Lung (tissue), 12 donors: ENCODE results near the gene CTTN. TPM values are rescaled to one million over a fixed set of nuclear protein-coding genes. Genes with fewer than 3 reads are reported as not detected.

Experiments
- ATAC-seq: fragments of 200-7000 bp; cut with Tn5 transposase; one replicate; pipeline ENCODE4 v1.9.1; 2020; ENCODE audit warnings: moderate number of reproducible peaks; ENCODE audit not compliant: insufficient read depth, low FRiP score
- DNase-seq, 3 donors: peaks; one replicate each; pipeline ENCODE4 v3.0.0-alpha.2; 2013 to 2017
- H3K27ac ChIP-seq, 2 donors: one replicate each; pipeline ENCODE4 v1.5.1; 2013; ENCODE audit warnings: mild to moderate bottlenecking in 2 of 2, moderate library complexity in 2 of 2, control low read depth in 1 of 2, inconsistent platforms in 1 of 2, low read depth in 1 of 2, low read length in 1 of 2
- H3K27me3 ChIP-seq, 3 donors: one replicate each; pipeline ENCODE4 v1.5.1; 2013; ENCODE audit warnings: low read length in 2 of 3; ENCODE audit not compliant: control insufficient read depth in 3 of 3, insufficient read depth in 3 of 3
- H3K36me3 ChIP-seq, 4 donors: one replicate each; pipeline ENCODE4 v1.5.1; 2013; ENCODE audit warnings: low read length in 4 of 4, mild to moderate bottlenecking in 1 of 4, moderate library complexity in 1 of 4; ENCODE audit not compliant: control insufficient read depth in 4 of 4, insufficient read depth in 4 of 4
- H3K4me1 ChIP-seq, 5 donors: one replicate each; pipeline ENCODE4 v1.5.1; 2013; ENCODE audit warnings: low read length in 5 of 5, mild to moderate bottlenecking in 2 of 5, moderate library complexity in 1 of 5; ENCODE audit not compliant: control insufficient read depth in 5 of 5, insufficient read depth in 5 of 5
- H3K4me3 ChIP-seq: one replicate; pipeline ENCODE4 v1.5.1; 2013; ENCODE audit warnings: mild to moderate bottlenecking, control low read depth, moderate library complexity
- H3K9ac ChIP-seq, 2 donors: one replicate each; pipeline ENCODE4 v1.5.1; 2013; ENCODE audit warnings: low read length in 2 of 2, control low read depth in 1 of 2; ENCODE audit not compliant: insufficient read depth in 1 of 2
- H3K9me3 ChIP-seq, 4 donors: one replicate each; pipeline ENCODE4 v1.5.1; 2013; ENCODE audit warnings: low read length in 3 of 4, mild to moderate bottlenecking in 1 of 4, moderate library complexity in 1 of 4; ENCODE audit not compliant: control insufficient read depth in 4 of 4, insufficient read depth in 3 of 4
- WGBS, 2 donors: extraction: QIAGEN DNeasy Blood & Tissue Kit; methylation state at CpG; one replicate each; pipeline ENCODE4 v1.1.7; 2013; 5-methylcytosine and 5-hydroxymethylcytosine counted together
- polyA plus RNA-seq, 2 donors: library from polyadenylated mRNA; stranded (reverse); fragments of 200-250 nt; gene quantifications; one replicate each; pipeline ENCODE4 v1.2.1, GENCODE V29; 2013
- total RNA-seq, 2 donors: library from RNA; depleted of rRNA in 1 of 2; stranded (reverse); fragments of >200 nt in 1 of 2; gene quantifications; one replicate each; pipeline ENCODE4 v1.2.1, GENCODE V29; 2014 to 2021
- TF ChIP-seq, protein P1 (sequence below): IDR thresholded peaks from 2 replicates; pipeline ENCODE4 v1.5.1; 2012; ENCODE audit warnings: mild to moderate bottlenecking; ENCODE audit errors: control extremely low read depth, extremely low read depth
- donor health status: control.
- donor health status: control.
- donor health status: Bipolar disorder and iron deficiency.
- donor health status: healthy.
- donor health status: DM: yes; HTN: yes; CAD: no.

CTTN gene
- total and polyA plus RNA-seq, 4 donors: 89.8 to 235 (median 154) TPM

GRCh38 chr11:70411713-70412452 lies 13.6 kb downstream of the CTTN start:
- no peaks in the 10 kb centered on the region for H3K27me3 ChIP-seq
- H3K27ac ChIP-seq: no peak overlapping the region
- H3K36me3 ChIP-seq: peaks cover 36 to 72% (median 61%) of the 10 kb centered on the region in 4 donors
- no peak overlapping the region for H3K9ac ChIP-seq
- TF ChIP-seq, protein P1, sequence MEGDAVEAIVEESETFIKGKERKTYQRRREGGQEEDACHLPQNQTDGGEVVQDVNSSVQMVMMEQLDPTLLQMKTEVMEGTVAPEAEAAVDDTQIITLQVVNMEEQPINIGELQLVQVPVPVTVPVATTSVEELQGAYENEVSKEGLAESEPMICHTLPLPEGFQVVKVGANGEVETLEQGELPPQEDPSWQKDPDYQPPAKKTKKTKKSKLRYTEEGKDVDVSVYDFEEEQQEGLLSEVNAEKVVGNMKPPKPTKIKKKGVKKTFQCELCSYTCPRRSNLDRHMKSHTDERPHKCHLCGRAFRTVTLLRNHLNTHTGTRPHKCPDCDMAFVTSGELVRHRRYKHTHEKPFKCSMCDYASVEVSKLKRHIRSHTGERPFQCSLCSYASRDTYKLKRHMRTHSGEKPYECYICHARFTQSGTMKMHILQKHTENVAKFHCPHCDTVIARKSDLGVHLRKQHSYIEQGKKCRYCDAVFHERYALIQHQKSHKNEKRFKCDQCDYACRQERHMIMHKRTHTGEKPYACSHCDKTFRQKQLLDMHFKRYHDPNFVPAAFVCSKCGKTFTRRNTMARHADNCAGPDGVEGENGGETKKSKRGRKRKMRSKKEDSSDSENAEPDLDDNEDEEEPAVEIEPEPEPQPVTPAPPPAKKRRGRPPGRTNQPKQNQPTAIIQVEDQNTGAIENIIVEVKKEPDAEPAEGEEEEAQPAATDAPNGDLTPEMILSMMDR: no peak
- 93% methylated on average over 15 of the region's 15 CpGs for WGBS, 2 donors
- DNase-seq (no peak), ATAC-seq (no peak)
- no peaks in the 10 kb centered on the region for H3K9me3 ChIP-seq
- H3K4me1 ChIP-seq: no peaks in the 10 kb centered on the region
- no peak overlapping the region for H3K4me3 ChIP-seq

GRCh38 chr11:70413151-70413550 lies 14.8 kb downstream of the CTTN start:
- Histone ChIP-seq H3K27me3 (no peaks in the 10 kb centered on the region), H3K9me3 (no peaks in the 10 kb centered on the region), H3K4me1 (no peaks in the 10 kb centered on the region), H3K27ac (no peak overlapping the region), H3K4me3 (no peak overlapping the region), H3K9ac (no peak overlapping the region), H3K36me3 (peaks cover 38 to 74% (median 60%) of the 10 kb centered on the region in 4 donors)
- WGBS, 2 donors: 92 to 97% methylated on average over 10 of the region's 10 CpGs
- TF ChIP-seq, protein P1: no peak
- ATAC-seq: no peak
- DNase-seq: no peak

GRCh38 chr11:70414341-70415100 lies 16.2 kb downstream of the CTTN start:
- Histone ChIP-seq H3K9ac (no peak overlapping the region), H3K4me1 (no peaks in the 10 kb centered on the region), H3K4me3 (no peak overlapping the region), H3K27ac (no peak overlapping the region), H3K9me3 (no peaks in the 10 kb centered on the region), H3K27me3 (no peaks in the 10 kb centered on the region), H3K36me3 (peaks cover 36 to 66% (median 54%) of the 10 kb centered on the region in 4 donors)
- WGBS, 2 donors: 93 to 97% methylated on average over 28 of the region's 28 CpGs
- DNase-seq (no peak), ATAC-seq (no peak)
- TF ChIP-seq, protein P1: no peak
